Right lobe of liver (tissue), 4 donors: Measurements from ENCODE around the gene LIX1.

Source experiments
- CTCF ChIP-seq, 4 donors: fragments of 200-600 bp in 3 of 4; fragments of 450-650 bp in 1 of 4; IDR thresholded peaks; one replicate each; pipeline versions ENCODE4 v1.5.1 to v1.8.0; 2016 to 2022; ENCODE audit warnings: antibody characterized with exemption in 4 of 4, mild to moderate bottlenecking in 2 of 4
- POLR2A ChIP-seq: fragments of 450-650 bp; IDR thresholded peaks from one replicate; pipeline ENCODE4 v1.6.1; 2017; ENCODE audit warnings: antibody characterized with exemption, mild to moderate bottlenecking
- donor health status: DM: no; HTN: no; CAD: no.
- donor health status: DM: no; HTN: no; CAD: no.
- donor health status: DM: no; HTN: yes; CAD: no.

- TF ChIP-seq CTCF (IDR thresholded peaks at IDR 0.05) (no peak), POLR2A (no peak)
Observed at GRCh38 chr5:97182571-97183099, 40.2 kb upstream of the LIX1 start.
